ENCODE results near the gene RAB11FIP4.
"Not testable (repeated sequence)": the region's sequence is repeated elsewhere in the genome, so short reads cannot be mapped to it uniquely, and the experiment has no call there.

RAB11FIP4 gene

DNA sequence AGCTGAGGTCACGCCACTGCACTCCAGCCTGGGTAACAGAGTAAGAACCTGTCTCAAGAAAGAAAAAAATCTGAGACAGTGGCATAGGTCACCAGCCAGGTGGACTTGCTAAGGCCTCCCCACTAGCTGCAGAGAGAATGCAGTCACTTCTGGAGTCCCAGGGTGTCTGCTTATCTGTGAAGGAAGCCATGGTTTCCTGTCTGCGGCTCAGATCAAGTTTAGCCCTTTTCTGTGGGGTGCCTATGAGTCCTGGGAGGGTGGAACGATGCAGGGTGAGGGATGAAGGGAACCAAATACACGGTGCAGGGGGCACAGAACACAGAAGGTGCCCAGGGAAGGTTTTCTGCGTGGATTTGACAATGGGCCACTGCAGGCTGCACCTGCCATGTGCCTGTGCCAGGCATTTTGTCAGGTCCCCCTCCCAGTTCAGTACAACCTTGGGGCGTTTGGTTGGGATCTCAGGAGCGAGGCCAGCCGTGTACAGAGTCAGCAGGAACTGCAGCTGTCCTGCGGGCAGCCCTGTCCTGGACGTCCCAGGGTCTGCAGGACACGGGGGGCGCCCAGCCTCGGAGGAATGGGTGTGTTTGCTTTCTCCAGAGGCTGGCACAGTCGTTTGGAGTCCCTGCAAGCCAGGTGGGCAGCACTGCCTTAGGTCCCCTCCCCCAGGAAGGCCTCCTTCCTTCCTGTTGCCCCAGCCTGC is 41.8 kb downstream of the RAB11FIP4 start:
- no peak for DNase-seq (ENCODE audit: low spot score)

GRCh38 chr17:31433811-31434726 is 42.6 kb downstream of the RAB11FIP4 start:
- DNase-seq (ENCODE audit: low spot score), result no peak

- DNase-seq (ENCODE audit: low spot score), result no peak
These were observed 43.2 kb downstream of the RAB11FIP4 start for GRCh38 chr17:31434727-31435050.

GRCh38 chr17:31435581-31435980 is 44.1 kb downstream of the RAB11FIP4 start:
- no peak for DNase-seq (ENCODE audit: low spot score)

DNA sequence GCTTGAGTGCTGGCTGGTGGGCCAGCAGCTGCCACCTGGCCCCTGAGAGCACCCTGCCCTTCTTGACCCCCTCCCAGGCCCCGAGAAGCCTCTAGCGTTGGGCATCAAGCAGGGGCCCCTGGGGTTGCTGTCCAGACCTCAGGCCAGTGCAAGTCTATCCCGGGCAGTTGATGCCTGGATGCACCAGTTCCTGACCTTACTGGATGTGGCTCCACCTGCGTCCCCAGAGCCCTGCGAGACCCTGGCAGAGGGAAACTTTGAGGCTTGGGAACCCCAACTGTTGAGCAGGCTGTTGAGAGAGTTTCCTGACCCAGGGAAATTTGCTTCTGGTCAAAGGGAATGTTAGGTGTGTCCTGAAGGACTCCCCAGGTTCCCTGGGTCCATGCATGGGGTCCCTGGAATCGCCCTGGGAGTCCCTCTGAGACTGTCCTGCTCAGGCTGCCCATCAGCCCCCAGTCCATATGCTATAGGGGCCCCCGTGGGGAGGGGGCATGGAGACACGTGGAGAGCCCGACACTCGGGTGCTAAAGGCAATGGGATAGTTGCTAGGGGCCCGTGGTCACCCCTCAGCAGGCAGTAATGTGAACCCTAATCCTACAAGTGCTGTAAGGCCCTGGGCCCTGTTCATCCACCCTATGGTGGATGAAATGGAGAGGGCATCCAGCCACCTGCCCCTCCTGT is 46.4 kb downstream of the RAB11FIP4 start:
- DNase-seq (ENCODE audit: low spot score), result no peak

DNA sequence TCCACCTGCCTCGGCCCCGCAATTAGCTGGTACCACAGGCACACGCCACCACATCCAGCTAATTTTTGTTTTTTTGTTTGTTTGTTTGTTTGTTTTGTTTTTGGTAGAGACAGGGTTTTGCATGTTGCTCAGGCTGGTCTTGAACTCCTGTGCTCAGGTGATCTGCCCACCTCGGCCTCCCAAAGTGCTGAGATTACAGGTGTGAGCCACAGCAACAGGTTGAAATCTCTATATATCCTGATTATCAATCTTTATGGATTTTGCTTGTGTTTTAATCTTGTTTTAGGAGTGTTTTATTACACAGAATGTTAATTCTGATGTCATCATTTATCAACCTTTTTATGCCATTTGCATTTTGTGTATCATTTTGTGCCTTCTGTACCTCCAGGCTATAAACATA is 48.2 kb downstream of the RAB11FIP4 start:
- DNase-seq (ENCODE audit: low spot score), result no peak

DNA sequence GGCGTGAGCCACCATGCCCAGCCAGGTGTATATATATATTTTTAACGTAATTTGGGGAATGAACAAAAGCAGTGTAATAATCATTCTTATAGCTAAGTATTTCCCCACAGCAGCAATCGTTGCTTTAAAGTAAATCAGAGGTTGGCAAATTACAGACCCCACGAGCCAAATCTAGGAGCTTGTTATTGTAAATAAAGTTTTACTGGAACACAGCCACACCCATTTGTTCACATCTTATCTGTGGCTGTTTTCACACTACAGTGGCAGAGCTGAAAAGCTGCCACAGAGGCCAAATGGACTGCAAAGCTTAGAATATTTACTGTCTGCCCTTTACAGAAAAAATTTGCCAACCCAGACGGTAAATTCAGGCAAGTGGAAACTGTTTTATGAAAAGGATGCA is 50.8 kb downstream of the RAB11FIP4 start:
- no peak for DNase-seq (ENCODE audit: low spot score)

DNA sequence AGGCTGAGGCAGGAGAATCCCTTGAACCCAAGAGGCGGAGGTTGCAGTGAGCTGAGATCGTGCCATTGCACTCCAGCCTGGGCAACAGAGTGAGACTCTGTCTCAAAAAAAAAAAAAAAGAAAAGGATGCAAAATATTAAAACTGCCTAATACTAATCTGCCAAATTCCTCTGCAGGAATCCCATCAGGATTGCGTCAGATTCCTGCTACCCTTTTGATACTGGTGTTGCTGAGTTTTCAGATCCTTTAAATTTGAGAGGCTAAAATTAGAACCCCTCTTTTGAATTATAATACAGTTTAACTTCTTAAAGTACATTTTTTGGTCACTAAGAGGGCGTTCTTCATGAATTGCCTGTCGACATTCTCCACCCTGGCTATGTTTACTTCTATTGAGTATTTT is 51.4 kb downstream of the RAB11FIP4 start:
- DNase-seq (ENCODE audit: low spot score), result not testable (repeated sequence)

- no peak for DNase-seq (ENCODE audit: low spot score)
These were observed 51.9 kb downstream of the RAB11FIP4 start for GRCh38 chr17:31443386-31443785.

- peak; percentile 63 for DNase-seq (ENCODE audit: low spot score)
These were observed 52.6 kb downstream of the RAB11FIP4 start for GRCh38 chr17:31444026-31444425.

DNA sequence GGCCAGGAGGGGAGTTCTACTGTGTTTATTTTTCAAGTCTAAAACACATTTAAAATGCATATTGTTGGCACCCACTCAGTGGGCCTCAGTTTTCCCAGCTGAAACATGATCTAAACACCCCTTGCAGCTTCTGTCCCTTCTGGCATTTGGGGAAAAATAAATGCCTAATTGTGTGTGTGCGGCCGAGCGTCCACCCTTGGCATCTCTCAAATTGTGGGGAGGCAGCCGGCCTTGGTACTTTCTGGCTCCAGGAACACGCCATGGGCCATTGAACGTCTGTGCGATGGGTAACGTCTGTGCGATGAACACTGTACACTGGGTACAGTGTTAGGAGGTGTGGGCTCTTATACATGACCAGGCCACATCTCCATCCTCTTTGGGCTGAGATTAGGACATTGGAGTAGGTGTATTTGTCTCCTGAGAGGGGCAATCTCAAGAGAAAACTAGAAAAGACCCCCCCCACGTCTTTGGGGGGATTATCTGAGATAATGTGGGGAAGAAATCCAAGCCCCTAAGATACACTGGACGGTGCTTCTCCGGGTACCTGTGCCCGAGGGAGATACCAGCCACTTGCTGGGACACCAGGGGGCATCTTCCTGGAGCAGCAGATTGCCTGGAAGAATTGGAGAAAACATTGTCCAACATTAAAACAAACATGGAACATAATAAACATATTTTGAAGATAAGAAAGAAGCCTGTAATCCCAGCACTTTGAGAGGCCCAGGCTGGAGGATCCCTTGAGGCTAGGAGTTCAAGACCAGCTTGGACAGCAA is 54.9 kb downstream of the RAB11FIP4 start:
- no peak for DNase-seq (ENCODE audit: low spot score)

GRCh38 chr17:31448467-31449077 is 57.1 kb downstream of the RAB11FIP4 start:
- DNase-seq (ENCODE audit: low spot score), result no peak

- no peak for DNase-seq (ENCODE audit: low spot score)
These were observed 57.6 kb downstream of the RAB11FIP4 start for GRCh38 chr17:31449111-31449510.

GRCh38 chr17:31449746-31450145 is 58.3 kb downstream of the RAB11FIP4 start:
- DNase-seq (ENCODE audit: low spot score), result no peak

- no peak for DNase-seq (ENCODE audit: low spot score)
These were observed 60.6 kb downstream of the RAB11FIP4 start for GRCh38 chr17:31452101-31452500.

GRCh38 chr17:31452561-31453110 is 61.2 kb downstream of the RAB11FIP4 start:
- DNase-seq (ENCODE audit: low spot score), result no peak

DNA sequence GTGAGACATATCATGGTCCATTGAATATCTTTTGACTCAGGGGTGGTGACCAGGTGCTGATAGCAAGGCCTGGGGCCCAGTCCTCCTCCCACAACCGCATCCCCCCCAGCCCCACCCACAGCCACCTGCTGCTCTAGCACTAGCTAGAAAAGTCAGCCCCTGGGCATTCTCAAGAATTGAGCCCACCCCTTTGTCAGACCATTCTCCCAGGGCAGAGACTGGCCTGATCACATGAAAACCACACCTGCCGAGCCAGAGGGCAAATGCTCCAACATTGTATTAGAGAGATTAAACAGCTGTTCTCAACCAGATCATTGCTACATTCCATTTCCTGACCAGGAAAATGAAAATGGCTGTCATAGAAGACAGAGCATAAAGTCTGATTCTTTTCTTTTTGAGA is 62.4 kb downstream of the RAB11FIP4 start:
- no peak for DNase-seq (ENCODE audit: low spot score)

GRCh38 chr17:31456814-31457213 is 65.3 kb downstream of the RAB11FIP4 start:
- DNase-seq (ENCODE audit: low spot score), result no peak

- no peak for DNase-seq (ENCODE audit: low spot score)
These were observed 66.1 kb downstream of the RAB11FIP4 start for GRCh38 chr17:31457391-31458234.

DNA sequence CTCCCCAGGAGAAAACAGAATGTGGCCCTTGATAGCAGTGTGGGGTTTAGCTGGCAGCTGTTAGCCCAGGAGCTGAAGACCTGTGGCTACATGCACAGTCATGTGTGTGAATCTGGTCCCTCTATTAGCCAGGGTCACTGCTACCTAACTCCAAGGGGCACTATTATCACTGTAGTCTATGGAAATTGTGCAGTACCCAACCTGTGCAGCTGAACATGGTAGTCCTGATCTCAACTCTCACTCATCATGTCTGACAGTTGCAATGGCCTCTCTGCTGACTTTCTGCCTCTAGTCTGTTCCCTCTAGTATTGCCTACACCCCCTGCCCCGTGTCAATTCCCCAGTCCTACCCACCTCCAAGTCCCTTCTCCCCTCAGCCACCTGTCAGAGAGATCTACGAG is 67.4 kb downstream of the RAB11FIP4 start:
- DNase-seq (ENCODE audit: low spot score), result no peak

All from hepatic stellate cell (primary cell).